HG03442 (cell line): ENCODE data around the gene DUSP12.
A peak's percentile ranks its signal among the peaks of the same experiment; 100 is the strongest.
"Not testable (repeated sequence)": the region's sequence is repeated elsewhere in the genome, so short reads cannot be mapped to it uniquely, and the experiment has no call there.

Source experiments
- ATAC-seq: cut with Tn5 transposase; IDR thresholded peaks from one replicate; pipeline ENCODE4 v1.9.1; 2021; ENCODE audit warnings: mild to moderate bottlenecking, moderate library complexity; ENCODE audit not compliant: unreplicated experiment

DUSP12 gene

GRCh38 chr1:161768986-161769672 lies 19.5 kb downstream of the DUSP12 start:
- no peak for ATAC-seq

- ATAC-seq: not testable (repeated sequence)
These were observed 20.1 kb downstream of the DUSP12 start for GRCh38 chr1:161769673-161770045.

GRCh38 chr1:161770250-161770649 lies 20.7 kb downstream of the DUSP12 start:
- no peak for ATAC-seq

GRCh38 chr1:161771161-161771560 lies 21.6 kb downstream of the DUSP12 start:
- ATAC-seq: no peak

- ATAC-seq: no peak
These were observed 22.4 kb downstream of the DUSP12 start for GRCh38 chr1:161771973-161772372.

- ATAC-seq: no peak
These were observed 22.8 kb downstream of the DUSP12 start for GRCh38 chr1:161772397-161772796.

GRCh38 chr1:161773791-161774190 lies 24.2 kb downstream of the DUSP12 start:
- ATAC-seq: no peak

- no peak for ATAC-seq
These were observed 27.7 kb downstream of the DUSP12 start for GRCh38 chr1:161777261-161777660.

- ATAC-seq: no peak
These were observed 28.9 kb downstream of the DUSP12 start for GRCh38 chr1:161778522-161778921.

DNA sequence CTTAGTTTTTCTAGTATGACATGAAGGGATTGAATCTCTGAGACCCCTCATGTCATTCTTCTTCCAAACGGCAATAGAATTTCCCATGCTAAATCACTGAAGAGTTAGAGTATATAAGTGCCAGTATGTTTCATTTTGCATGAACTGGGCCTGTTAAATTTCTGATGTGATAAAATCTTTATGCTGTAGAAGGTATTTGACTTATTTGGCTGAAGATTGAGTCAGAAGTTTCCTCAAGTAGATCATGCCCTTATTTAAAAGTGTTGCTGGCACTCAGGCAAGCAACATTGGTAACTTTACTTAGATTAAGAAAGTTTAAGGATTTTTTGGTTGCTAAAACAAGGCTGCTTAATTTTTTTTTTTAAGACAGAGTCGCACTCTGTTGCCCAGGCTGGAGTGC lies 29.8 kb downstream of the DUSP12 start:
- ATAC-seq: no peak

DNA sequence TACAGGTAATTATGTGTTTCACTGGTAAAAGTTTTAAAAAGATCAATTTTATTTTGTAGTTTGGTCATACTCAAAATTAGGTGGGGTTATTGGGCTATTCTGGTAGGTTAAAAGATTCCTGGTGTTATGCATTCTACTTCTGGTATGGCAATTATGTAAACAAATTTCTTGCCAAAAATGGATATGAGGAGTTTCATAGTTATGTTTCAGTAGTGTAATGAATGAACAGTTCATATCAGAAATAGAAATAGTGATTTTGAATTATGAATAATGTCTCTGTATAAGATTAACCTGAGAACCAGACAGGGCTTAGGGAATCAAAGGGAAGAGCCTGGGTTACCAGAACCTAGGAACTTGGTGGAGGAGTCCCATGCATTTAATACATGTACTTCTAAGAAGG lies 32.4 kb downstream of the DUSP12 start:
- ATAC-seq: peak; percentile 65

- no peak for ATAC-seq
These were observed 33.3 kb downstream of the DUSP12 start for GRCh38 chr1:161782886-161783285.

GRCh38 chr1:161784968-161785367 lies 35.4 kb downstream of the DUSP12 start:
- no peak for ATAC-seq

DNA sequence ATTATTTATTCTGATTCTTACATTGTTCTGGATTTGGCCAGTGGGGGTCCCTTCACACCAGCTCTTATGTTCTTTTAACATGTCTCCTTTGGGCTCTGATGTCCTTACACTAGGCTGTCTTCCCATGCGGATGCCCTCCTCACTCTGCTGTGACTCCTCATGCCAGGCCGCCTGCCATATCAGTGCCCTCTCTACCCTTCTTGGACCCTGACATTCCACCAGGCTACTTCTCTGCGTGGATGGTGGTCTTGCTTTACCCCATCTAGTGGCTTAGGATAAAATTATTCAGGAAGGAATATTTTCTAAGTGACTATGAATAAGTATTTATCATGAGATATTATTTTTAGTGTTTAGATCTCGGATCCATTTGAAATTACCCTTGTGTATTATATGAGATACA lies 37.8 kb downstream of the DUSP12 start:
- ATAC-seq: no peak

DNA sequence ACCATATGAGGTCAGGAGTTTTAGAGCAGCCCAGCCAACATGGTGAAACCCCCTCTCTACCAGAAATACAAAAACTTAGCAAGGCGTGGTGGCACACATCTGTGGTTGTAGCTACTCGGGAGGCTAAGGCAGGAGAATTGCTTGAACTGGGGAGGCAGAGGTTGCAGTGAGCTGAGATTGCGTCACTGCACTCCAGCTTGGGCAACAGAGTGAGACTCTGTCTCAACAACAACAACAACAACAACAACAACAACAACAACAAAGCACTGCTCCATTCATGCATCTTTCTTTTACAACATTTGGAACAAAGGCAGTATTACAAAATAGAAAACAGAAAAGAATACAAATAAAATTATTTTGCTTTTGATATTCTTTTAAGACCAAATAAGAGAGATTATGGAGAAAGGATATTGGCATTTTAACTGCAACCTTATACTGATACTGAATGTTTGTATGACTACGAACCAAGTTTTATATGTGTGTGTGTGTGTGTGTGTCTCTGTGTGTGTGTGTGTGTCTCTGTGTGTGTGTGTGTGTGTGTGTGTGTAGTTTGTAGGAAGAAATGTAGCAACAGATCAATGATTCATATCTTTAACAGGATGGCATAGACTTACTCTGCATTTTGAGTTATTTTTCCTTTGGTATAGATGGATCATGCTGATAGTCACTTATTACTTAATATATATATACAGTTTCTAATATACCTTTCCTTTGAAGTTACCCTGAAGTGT lies 41.2 kb downstream of the DUSP12 start:
- ATAC-seq: no peak

DNA sequence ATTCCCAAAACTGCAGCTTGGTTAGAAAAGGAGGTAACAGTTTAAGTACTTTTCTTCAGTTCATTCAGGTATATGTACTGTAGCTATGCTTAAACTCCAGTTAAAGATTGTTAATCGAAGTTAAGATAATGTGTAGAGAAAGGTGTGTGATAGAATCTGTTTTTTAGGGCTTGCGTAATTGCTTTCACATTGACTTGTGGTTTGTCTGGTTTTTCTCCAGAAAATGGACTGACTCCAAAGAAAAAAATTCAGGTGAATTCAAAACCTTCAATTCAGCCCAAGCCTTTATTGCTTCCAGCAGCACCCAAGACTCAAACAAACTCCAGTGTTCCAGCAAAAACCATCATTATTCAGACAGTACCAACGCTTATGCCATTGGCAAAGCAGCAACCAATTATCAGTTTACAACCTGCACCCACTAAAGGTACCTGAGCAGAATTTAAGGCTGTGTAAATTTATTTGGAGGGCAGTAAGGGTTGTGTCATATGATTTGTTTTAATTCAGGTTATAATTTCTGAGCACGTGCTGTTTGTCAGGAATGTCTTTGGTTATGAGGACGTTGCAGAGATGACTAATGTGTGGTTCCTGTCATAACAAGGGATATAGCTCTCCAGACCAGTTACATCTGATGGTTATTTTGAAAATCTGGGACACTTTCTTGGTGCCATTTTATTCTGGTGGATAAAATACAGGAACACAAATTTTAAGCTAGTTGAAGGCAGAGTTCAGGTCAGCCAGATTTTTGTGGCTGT lies 42.5 kb downstream of the DUSP12 start:
- ATAC-seq: no peak

GRCh38 chr1:161792740-161793139 lies 43.2 kb downstream of the DUSP12 start:
- peak; percentile 87 for ATAC-seq

- no peak for ATAC-seq
These were observed 50.2 kb downstream of the DUSP12 start for GRCh38 chr1:161799792-161800191.

GRCh38 chr1:161801955-161802354 lies 52.4 kb downstream of the DUSP12 start:
- no peak for ATAC-seq

DNA sequence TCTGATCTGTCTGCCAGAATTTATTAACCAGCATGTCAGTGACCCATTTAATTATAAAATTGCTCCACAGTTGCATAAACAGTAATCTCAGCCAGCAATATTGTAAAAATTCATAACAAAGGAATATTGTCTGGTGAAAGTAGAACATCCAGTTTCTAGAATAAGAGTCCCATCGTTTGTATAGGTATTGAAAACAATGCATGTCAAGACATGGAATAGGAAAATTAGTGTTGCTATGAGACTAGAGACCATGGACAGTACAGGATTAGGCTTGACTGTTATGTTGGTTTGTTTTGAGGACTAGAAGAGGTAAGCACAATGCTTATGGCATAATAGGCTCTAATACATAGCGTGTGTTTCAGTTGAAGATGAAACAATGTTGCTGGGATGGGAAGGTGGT lies 53.6 kb downstream of the DUSP12 start:
- no peak for ATAC-seq

DNA sequence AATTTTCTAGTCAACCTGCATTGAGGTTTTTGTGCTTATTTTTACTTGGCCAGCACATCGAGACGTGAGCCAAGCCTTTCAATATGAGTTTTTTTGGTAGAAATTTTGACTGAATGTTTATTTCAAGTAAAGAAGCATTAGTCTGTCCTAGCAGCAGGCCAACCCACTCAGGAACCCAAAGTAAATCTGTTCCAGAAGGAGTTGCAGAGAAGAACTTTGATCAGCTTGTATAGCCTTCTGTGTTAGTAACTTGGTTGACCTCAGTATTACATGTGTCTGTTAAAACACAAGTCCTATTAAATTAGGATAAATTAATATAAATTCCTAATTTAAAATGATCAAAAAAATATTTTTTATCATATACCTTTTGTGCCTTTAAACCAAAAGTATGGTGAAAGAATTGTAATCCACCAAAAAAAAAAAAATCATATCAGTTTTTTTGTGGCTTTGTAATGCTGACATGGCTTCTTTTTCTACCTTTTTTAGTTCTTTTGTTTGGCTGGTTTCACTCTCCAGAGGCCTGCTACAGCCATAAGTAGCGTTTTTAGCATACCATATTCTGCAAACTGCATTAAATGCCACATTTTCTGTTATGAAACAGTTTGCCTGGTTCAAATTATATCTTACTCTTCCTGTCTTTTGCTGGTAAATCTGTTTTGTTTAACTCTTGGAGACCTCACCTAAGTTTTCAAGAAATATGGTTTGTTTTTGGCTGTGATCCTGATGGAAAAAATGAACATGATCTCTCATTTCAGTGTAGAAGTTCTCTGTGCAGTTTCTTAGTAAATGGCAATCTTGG lies 56.0 kb downstream of the DUSP12 start:
- no peak for ATAC-seq
